Measurements from ENCODE around the gene FAM9A.

The FAM9A gene

GRCh38 chrX:8846266-8846665 lies 45.1 kb upstream of the FAM9A start:
- DNase-seq (ENCODE audit: extremely low read depth, low read depth), result no peak

DNA sequence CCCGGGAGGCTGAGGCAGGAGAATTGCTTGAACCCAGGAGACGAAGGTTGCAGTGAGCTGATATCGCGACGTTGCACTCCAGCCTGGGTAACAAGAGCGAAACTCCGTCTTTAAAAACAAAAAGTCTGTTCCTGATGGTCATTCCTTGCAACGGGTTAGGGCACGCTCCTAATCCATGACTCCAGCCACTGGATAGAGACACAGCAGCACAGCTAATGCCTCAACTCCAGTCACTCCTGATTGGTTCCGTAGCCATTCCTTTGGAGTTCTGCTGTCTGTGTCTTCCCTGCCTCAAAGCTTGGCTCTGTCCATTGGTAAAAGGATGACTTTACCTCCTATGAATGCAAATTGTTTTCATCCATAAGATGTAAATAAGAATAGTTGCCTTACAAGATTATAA lies 44.3 kb upstream of the FAM9A start:
- no peak for DNase-seq (ENCODE audit: extremely low read depth, low read depth)
- TF ChIP-seq, protein P1, sequence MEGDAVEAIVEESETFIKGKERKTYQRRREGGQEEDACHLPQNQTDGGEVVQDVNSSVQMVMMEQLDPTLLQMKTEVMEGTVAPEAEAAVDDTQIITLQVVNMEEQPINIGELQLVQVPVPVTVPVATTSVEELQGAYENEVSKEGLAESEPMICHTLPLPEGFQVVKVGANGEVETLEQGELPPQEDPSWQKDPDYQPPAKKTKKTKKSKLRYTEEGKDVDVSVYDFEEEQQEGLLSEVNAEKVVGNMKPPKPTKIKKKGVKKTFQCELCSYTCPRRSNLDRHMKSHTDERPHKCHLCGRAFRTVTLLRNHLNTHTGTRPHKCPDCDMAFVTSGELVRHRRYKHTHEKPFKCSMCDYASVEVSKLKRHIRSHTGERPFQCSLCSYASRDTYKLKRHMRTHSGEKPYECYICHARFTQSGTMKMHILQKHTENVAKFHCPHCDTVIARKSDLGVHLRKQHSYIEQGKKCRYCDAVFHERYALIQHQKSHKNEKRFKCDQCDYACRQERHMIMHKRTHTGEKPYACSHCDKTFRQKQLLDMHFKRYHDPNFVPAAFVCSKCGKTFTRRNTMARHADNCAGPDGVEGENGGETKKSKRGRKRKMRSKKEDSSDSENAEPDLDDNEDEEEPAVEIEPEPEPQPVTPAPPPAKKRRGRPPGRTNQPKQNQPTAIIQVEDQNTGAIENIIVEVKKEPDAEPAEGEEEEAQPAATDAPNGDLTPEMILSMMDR (IDR thresholded peaks at IDR 0.05; ENCODE audit: low read depth, low read length), result no peak

More at GRCh38 chrX:8846266-8846665, 45.1 kb upstream of the FAM9A start:
- TF ChIP-seq, protein P1 (IDR thresholded peaks at IDR 0.05; ENCODE audit: low read depth, low read length), result no peak

GRCh38 chrX:8845060-8845459 lies 43.9 kb upstream of the FAM9A start:
- DNase-seq (ENCODE audit: extremely low read depth, low read depth), result no peak
- TF ChIP-seq, protein P1 (IDR thresholded peaks at IDR 0.05; ENCODE audit: low read depth, low read length), result no peak; the same call in none of the 2 replicates

DNA sequence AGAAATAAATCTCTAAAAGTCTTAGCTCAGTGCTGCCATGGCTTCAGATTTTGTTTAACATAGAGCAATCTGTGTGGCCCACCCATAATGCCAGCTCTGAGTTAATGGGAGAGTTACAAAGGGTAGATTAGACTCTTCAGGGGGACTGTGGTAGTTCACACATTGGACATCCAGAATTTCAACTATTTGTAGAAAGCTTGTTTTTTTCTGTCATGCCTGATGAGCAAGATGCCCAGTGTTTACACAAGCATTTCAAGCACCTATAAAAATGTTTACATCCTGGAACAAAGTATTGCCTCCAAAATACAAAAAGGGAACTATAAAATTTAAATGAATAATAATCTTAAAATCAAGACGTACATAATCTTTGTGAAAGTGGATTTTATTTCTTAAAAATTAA lies 43.0 kb upstream of the FAM9A start:
- TF ChIP-seq, protein P1 (IDR thresholded peaks at IDR 0.05; ENCODE audit: low read depth, low read length), result no peak
- DNase-seq (ENCODE audit: extremely low read depth, low read depth), result no peak

DNA sequence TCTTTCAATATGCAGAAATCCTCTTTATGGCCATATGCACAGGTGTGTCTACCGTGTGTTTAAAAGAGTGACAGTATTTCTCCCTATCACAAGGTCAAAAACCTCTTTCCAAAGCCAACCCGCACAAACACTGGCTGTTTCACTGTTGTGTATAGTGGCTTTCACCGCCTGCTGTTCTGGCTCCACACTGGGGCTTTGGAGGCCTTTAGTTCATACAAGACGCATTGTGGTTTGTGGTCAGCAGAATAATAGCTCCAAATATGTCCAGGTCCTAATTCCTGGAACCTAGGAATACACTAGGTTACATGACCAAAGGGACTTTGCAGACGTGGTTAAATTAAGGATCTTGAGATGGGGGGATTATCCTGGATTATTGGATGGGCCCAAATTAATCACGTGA lies 40.7 kb upstream of the FAM9A start:
- TF ChIP-seq, protein P1 (IDR thresholded peaks at IDR 0.05; ENCODE audit: low read depth, low read length), result no peak
- DNase-seq (ENCODE audit: extremely low read depth, low read depth), result no peak

DNA sequence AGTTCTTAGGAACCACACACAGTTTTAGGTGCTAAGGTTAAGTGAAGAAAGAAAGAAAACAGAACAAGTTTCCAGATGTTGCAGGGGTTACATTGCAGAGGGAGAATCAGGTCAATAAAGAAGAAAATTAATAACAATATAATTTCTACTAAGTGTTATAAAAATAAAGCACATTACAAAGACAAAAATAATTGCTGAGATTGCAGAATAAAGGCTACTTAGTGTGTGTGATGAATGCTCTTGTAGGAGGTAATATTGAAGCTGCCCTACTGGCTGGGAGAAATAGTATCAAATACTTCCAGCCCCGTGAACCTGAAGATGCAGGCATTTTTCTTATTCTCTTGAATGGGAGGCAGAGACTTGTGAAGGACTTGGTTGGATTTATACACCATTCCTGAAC lies 33.2 kb upstream of the FAM9A start:
- TF ChIP-seq, protein P1 (IDR thresholded peaks at IDR 0.05; ENCODE audit: low read depth, low read length), result no peak
- DNase-seq (ENCODE audit: extremely low read depth, low read depth), result no peak

GRCh38 chrX:8832582-8833378 lies 31.6 kb upstream of the FAM9A start:
- TF ChIP-seq, protein P1 (IDR thresholded peaks at IDR 0.05; ENCODE audit: low read depth, low read length), result no peak
- DNase-seq (ENCODE audit: extremely low read depth, low read depth), result no peak
